Measurements from ENCODE around the gene SUGP1.

The SUGP1 gene

DNA sequence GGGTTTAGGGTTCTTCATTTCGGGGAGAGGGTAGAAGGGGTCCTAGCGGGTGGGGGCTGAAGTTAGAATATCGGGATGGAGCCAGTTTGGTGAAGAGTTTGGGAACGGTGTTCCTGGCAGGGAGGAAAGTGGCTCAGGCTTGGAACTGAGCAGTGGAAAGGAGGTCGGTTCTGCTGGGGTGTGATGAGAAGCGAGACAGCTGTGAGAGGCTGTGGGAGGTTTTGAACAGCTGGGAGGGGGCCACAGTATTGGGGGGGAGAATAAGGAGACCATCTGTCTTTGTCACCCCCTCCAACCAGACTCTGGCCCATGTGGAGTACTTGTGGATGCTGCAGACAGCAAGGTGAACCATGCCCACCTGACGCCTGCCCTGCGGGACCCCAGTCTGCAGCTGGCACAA lies 46.2 kb downstream of the SUGP1 start:
- FAIRE-seq (no peak), DNase-seq (ENCODE audit: insufficient read length, low spot score) (no peak)
- TF ChIP-seq, protein P1, sequence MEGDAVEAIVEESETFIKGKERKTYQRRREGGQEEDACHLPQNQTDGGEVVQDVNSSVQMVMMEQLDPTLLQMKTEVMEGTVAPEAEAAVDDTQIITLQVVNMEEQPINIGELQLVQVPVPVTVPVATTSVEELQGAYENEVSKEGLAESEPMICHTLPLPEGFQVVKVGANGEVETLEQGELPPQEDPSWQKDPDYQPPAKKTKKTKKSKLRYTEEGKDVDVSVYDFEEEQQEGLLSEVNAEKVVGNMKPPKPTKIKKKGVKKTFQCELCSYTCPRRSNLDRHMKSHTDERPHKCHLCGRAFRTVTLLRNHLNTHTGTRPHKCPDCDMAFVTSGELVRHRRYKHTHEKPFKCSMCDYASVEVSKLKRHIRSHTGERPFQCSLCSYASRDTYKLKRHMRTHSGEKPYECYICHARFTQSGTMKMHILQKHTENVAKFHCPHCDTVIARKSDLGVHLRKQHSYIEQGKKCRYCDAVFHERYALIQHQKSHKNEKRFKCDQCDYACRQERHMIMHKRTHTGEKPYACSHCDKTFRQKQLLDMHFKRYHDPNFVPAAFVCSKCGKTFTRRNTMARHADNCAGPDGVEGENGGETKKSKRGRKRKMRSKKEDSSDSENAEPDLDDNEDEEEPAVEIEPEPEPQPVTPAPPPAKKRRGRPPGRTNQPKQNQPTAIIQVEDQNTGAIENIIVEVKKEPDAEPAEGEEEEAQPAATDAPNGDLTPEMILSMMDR (IDR thresholded peaks at IDR 0.05; ENCODE audit: insufficient read depth, missing control alignments): no peak

DNA sequence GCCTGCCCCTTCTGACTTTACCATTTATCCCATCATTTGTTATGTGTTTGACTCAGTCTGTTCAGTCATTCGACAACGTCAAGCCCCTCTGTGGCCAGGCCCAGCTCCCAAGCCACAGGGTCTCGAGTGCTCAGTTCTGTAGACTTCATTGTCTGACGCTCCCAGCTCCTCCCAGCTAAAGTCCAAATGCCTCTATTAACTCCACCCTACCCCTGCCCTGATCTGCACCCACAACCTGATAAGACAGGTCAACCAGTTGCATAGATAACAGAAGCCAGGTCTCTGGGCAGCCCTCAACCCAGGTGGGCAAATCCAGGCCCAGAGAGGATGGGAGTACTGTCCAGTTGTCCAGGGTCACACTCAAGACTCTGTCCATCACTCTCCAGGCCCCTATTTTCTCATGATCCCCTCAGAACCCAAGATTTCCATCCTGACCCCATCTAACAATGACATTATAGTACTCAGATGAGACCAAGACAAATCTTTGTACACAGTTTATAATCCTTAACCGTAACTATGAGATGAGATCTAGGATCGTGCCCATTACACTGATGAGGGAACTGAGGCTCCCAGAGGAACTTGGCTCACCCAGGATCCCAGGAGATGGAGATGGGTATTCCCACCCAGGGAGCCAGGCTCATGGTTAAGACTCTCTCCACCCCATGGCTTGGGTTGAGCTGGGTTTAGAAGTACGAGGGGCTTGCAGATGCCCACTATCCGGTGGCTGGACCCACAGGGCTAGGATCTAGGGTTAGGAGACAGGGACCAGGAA lies 48.3 kb downstream of the SUGP1 start:
- TF ChIP-seq, protein P1 (IDR thresholded peaks at IDR 0.05; ENCODE audit: insufficient read depth, missing control alignments): no peak
- DNase-seq (ENCODE audit: insufficient read length, low spot score): no peak
- FAIRE-seq: no peak

DNA sequence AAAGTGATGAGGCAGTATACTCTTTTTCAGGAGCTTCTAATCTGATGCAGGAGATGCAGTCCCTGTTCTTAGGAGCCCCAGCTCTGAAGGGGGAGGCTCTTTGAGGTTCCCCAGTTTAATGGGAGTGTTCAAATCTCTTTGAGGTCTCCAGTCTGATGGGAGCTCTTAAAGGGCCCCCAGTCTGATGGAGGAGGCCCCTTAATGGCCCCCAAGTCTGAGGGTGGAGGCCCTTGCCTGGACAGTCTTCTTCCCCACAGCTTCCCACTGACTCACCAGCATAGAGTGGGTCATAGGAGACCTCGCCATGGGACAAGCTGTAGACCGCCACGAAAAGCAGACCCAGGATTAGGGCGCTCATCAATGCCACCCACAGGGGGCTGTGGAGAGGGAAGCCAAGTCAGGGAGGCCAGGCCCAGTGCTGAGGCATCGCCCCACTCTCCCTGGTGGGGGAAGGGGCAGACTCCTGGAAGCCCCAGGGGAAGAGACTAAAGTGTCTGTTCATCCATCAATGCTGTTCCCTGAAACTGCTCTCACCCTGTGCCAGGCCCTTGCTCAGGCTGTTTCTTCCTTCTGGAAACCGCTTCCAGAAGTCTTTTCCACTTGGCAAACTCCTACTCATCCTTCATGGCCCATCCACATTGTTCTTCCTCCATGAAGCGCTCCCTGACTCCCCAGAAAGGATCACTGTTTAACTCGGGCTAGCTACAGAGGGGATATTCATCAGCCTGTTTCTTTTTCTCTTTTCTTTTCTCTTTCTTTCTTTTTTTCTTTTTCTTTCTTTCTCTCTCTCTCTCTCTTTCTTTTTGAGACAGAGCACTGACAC lies 49.3 kb downstream of the SUGP1 start:
- DNase-seq (ENCODE audit: insufficient read length, low spot score): no peak
- TF ChIP-seq, protein P1 (IDR thresholded peaks at IDR 0.05; ENCODE audit: insufficient read depth, missing control alignments): no peak
- no peak for FAIRE-seq

DNA sequence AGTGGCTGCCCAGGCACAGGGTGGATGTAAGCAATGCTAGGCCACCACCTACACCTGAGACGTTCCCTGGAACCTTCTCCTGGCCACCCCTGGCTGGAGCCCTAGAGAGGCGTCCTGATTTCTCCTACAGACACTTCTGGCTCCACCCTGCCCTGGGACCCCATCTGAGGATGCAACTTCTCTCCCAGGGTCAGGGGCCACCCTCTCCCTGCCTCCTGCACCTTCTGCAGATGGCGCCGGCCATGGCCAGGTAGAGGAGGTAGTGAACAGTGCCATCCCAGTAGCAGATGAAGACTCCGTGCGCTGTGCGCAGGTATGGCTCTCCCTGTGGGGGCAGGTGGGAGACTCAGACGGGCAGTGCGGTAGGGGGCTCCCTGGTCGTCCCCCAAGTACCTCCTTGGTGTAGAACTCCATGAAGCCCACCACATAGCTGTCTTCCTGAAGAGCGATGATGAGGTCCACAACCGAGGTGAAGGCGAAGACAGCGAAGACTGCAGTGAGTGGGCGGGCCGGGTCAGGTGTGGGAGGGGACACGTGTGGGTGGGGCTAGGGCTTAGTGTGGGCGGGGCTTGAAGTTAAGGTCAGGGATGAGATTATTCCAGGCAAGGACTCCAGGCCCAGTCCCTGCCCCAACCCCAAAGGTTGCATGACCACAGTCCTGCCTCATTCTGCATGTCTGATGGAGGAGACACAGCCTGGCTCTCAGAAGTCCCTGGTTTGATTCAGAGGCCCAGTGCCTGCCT lies 50.2 kb downstream of the SUGP1 start:
- TF ChIP-seq, protein P1 (IDR thresholded peaks at IDR 0.05; ENCODE audit: insufficient read depth, missing control alignments): no peak
- FAIRE-seq (no peak), DNase-seq (ENCODE audit: insufficient read length, low spot score) (no peak)

DNA sequence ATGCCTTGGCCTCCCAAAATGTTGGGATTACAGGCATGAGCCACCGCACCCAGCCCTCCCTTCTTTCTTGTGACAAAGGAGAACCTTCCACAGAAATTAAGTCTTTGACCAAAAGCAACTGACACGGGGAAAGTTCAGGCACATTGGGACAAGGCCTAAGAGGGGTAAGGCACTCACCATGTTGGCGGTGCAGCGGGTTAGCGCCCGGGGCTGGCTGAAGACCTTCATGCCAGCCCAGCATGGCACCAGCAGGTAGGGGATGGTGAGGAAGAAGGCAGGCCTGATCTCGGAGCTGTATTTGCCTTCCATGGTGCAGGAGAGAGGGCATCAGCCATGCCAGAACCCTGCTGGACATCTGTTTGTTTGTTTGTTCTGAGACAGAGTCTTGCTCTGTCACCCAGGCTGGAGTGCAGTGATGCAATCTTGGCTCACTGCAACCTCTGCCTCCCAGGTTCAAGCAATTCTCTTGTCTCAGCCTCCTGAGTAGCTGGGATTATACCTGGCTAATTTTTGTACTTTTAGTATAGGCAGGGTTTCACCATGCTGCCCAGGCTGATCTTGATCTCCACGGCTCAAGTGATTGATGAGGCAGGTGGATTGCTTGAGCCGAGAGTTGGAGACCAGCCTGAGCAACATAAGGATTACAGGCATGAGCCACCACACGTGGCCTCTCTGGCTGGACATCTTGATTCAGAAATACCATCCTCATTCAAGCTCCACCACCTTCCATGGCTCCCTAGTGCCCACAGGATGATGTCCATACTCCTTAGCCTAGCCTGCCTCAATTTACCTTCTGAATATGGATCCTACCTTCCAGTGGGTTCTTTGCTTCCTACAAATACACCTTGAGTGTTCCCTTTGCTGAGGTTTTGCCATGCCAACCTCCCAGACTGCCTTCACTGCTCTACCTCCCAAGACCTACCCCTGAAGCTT lies 51.6 kb downstream of the SUGP1 start:
- TF ChIP-seq, protein P1 (IDR thresholded peaks at IDR 0.05; ENCODE audit: insufficient read depth, missing control alignments): no peak
- FAIRE-seq: no peak
- DNase-seq (ENCODE audit: insufficient read length, low spot score): no peak

DNA sequence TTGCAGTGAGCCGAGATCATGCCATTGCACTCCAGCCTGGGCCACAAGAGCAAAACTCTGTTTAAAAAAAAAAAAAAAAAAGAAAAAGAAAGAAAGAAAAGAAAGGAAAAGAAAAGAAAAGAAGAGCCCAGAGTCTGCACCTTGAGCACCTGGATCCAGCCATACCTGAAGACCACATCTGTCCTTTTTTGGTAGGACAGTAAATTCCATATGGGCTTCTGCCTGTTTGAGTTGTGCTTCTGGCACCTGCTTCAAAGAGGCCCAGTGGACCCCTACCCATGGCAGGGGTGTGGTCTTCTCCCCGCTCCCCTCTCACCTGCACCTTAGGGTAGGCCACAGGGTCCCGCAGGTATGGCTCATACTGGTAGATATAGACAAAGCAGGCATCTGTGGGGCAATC lies 53.0 kb downstream of the SUGP1 start:
- FAIRE-seq (no peak), DNase-seq (ENCODE audit: insufficient read length, low spot score) (no peak)
- TF ChIP-seq, protein P1 (IDR thresholded peaks at IDR 0.05; ENCODE audit: insufficient read depth, missing control alignments): no peak

All from D721Med (cell line).